Measurements from ENCODE around the gene IRF8. TPM values are rescaled to one million over a fixed set of nuclear protein-coding genes. Genes with fewer than 3 reads are reported as not detected.

Gene IRF8
- total and polyA plus RNA-seq, 2 donors from 2014 or later, result 2.9 to 33.3 TPM

DNA sequence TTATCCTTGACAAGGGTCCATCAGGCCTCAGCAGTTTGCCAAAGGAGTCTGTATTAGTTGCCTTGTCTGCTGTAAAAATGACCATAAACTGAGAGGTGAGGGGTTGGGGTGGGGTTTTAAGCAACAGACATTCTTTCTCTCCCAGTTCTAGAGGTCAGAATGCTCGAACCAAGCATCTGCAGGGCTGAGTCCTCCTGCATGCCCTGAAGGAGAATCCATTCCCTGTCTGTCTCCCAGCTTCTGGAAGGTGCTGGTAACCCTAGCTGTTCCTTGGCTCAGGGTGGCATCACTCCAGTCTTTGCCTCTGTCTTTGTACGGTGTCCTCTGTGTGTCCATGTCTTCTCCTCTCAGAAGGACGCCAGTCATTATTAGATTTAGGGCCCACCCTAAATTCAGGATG, 17.5 kb upstream of the IRF8 start:
- no peaks in the 10 kb centered on the region for H3K9me3 ChIP-seq (ENCODE audit: control insufficient read depth in 2 of 3, insufficient read depth in 1 of 3, low read length in 3 of 3)
- H3K9ac ChIP-seq (ENCODE audit: low read length in 3 of 3), result no peak overlapping the region
- no peaks in the 10 kb centered on the region for H3K4me1 ChIP-seq (ENCODE audit: control insufficient read depth in 2 of 3, insufficient read depth in 2 of 3, low read depth in 1 of 3, low read length in 3 of 3)
- TF ChIP-seq, protein P1, sequence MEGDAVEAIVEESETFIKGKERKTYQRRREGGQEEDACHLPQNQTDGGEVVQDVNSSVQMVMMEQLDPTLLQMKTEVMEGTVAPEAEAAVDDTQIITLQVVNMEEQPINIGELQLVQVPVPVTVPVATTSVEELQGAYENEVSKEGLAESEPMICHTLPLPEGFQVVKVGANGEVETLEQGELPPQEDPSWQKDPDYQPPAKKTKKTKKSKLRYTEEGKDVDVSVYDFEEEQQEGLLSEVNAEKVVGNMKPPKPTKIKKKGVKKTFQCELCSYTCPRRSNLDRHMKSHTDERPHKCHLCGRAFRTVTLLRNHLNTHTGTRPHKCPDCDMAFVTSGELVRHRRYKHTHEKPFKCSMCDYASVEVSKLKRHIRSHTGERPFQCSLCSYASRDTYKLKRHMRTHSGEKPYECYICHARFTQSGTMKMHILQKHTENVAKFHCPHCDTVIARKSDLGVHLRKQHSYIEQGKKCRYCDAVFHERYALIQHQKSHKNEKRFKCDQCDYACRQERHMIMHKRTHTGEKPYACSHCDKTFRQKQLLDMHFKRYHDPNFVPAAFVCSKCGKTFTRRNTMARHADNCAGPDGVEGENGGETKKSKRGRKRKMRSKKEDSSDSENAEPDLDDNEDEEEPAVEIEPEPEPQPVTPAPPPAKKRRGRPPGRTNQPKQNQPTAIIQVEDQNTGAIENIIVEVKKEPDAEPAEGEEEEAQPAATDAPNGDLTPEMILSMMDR (IDR thresholded peaks at IDR 0.05; ENCODE audit: borderline replicate concordance, extremely low read depth, insufficient read depth), result no peak
- H3K27ac ChIP-seq (ENCODE audit: low read depth in 2 of 2, low read length in 2 of 2), result no peak overlapping the region
- no peak for FAIRE-seq
- H3K27me3 ChIP-seq (ENCODE audit: control insufficient read depth, insufficient read depth, low read length), result no peaks in the 10 kb centered on the region
- intact Hi-C loops (cut with DNase I), result no loop called here
- no peaks in the 10 kb centered on the region for H3K36me3 ChIP-seq (ENCODE audit: control insufficient read depth in 2 of 3, insufficient read depth in 3 of 3, low read length in 3 of 3)
- no peak for DNase-seq
- no peak overlapping the region for H3K4me3 ChIP-seq (ENCODE audit: low read length in 3 of 3)

DNA sequence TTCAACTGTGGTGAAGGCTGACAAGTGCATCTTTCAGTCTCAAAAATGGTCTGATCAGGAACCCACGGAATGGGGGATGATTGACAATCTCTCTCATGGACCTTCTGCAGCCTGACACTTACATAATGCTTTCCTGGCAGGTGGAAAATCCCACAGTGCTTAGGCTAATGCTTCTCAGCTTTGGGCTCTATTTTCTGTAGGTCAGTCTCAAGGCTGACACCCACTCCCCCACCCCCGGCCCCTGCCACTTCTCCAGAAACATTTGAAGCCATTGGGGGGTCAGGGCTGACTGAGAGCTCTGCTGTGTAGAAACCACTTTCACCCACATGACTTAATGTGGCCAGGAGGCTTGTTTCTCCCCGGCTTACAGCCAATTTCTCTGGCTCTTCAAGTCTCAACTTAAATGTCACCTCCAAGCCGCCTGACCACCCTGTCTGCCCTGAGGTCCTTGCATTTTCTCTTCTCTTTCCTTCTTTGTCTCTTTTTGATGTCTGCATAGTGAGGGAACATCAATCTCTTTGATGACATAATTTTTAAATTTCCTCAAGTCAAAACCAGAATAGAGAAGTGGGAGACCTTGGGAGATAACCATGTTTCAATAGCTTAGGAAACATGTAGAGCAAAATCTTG, 16.7 kb upstream of the IRF8 start:
- TF ChIP-seq, protein P1 (IDR thresholded peaks at IDR 0.05; ENCODE audit: borderline replicate concordance, extremely low read depth, insufficient read depth), result no peak
- no peak overlapping the region for H3K27ac ChIP-seq (ENCODE audit: low read depth in 2 of 2, low read length in 2 of 2)
- DNase-seq, result no peak
- no peak overlapping the region for H3K9ac ChIP-seq (ENCODE audit: low read length in 3 of 3)
- FAIRE-seq, result no peak
- H3K4me3 ChIP-seq (ENCODE audit: low read length in 3 of 3), result no peak overlapping the region
- no peaks in the 10 kb centered on the region for H3K4me1 ChIP-seq (ENCODE audit: control insufficient read depth in 2 of 3, insufficient read depth in 2 of 3, low read depth in 1 of 3, low read length in 3 of 3)
- H3K27me3 ChIP-seq (ENCODE audit: control insufficient read depth, insufficient read depth, low read length), result no peaks in the 10 kb centered on the region
- H3K36me3 ChIP-seq (ENCODE audit: control insufficient read depth in 2 of 3, insufficient read depth in 3 of 3, low read length in 3 of 3), result no peaks in the 10 kb centered on the region
- H3K9me3 ChIP-seq (ENCODE audit: control insufficient read depth in 2 of 3, insufficient read depth in 1 of 3, low read length in 3 of 3), result no peaks in the 10 kb centered on the region
- intact Hi-C loops (cut with DNase I), result no loop called here

DNA sequence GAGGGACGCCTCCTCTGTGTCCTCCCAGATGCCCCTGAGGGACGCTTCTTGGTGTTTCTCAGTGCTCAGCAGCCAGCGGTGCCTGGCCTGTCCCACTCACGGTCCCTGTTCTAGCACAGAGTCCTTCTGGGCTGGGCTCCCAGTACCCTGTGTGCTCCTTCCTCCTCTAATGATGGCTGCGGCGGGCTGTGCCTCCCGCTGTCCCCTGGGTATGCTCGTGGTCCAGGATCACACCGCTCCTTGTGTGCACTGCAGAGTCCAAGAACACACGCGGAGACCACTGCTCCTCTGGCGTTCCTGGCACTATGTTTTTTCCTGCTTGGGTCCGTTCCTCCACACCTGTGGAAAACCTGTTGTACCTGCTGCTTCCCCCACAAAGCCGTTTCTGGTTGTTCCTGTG, 15.1 kb upstream of the IRF8 start:
- Histone ChIP-seq H3K9ac (ENCODE audit: low read length in 3 of 3) (no peak overlapping the region), H3K36me3 (ENCODE audit: control insufficient read depth in 2 of 3, insufficient read depth in 3 of 3, low read length in 3 of 3) (no peaks in the 10 kb centered on the region), H3K27ac (ENCODE audit: low read depth in 2 of 2, low read length in 2 of 2) (no peak overlapping the region), H3K4me3 (ENCODE audit: low read length in 3 of 3) (no peak overlapping the region), H3K27me3 (ENCODE audit: control insufficient read depth, insufficient read depth, low read length) (no peaks in the 10 kb centered on the region), H3K4me1 (ENCODE audit: control insufficient read depth in 2 of 3, insufficient read depth in 2 of 3, low read depth in 1 of 3, low read length in 3 of 3) (no peaks in the 10 kb centered on the region), H3K9me3 (ENCODE audit: control insufficient read depth in 2 of 3, insufficient read depth in 1 of 3, low read length in 3 of 3) (no peaks in the 10 kb centered on the region)
- DNase-seq (no peak), FAIRE-seq (no peak)
- TF ChIP-seq, protein P1 (IDR thresholded peaks at IDR 0.05; ENCODE audit: borderline replicate concordance, extremely low read depth, insufficient read depth), result no peak
- intact Hi-C loops (cut with DNase I), result no loop called here

All from kidney (tissue), 14 donors.